Measurements from ENCODE around the gene AFAP1.

Gene AFAP1

GRCh38 chr4:7714176-7714575, 225.5 kb downstream of the AFAP1 start:
- DNase-seq (ENCODE audit: low read depth): no peak
- no peak for TF ChIP-seq CTCF (IDR thresholded peaks at IDR 0.05; ENCODE audit: control insufficient read depth, extremely low read depth, insufficient read depth)
- no peak overlapping the region for H3K4me3 ChIP-seq (ENCODE audit: low read depth, low read length)

GRCh38 chr4:7713757-7714156, 225.9 kb downstream of the AFAP1 start:
- DNase-seq (ENCODE audit: low read depth): no peak
- no peak for TF ChIP-seq CTCF (IDR thresholded peaks at IDR 0.05; ENCODE audit: control insufficient read depth, extremely low read depth, insufficient read depth)

GRCh38 chr4:7712021-7712671, 227.5 kb downstream of the AFAP1 start:
- no peak for TF ChIP-seq CTCF (IDR thresholded peaks at IDR 0.05; ENCODE audit: control insufficient read depth, extremely low read depth, insufficient read depth)
- H3K4me3 ChIP-seq (ENCODE audit: low read depth, low read length): no peak overlapping the region
- DNase-seq (ENCODE audit: low read depth): no peak

More at GRCh38 chr4:7713757-7714156, 225.9 kb downstream of the AFAP1 start:
- H3K4me3 ChIP-seq (ENCODE audit: low read depth, low read length): no peak overlapping the region

- no peak overlapping the region for H3K4me3 ChIP-seq (ENCODE audit: low read depth, low read length)
- DNase-seq (ENCODE audit: low read depth): no peak
- no peak for TF ChIP-seq CTCF (IDR thresholded peaks at IDR 0.05; ENCODE audit: control insufficient read depth, extremely low read depth, insufficient read depth)
These were observed 228.2 kb downstream of the AFAP1 start for GRCh38 chr4:7711307-7711963.

- DNase-seq (ENCODE audit: low read depth): no peak
- no peak overlapping the region for H3K4me3 ChIP-seq (ENCODE audit: low read depth, low read length)
- no peak for TF ChIP-seq CTCF (IDR thresholded peaks at IDR 0.05; ENCODE audit: control insufficient read depth, extremely low read depth, insufficient read depth)
These were observed 228.9 kb downstream of the AFAP1 start for GRCh38 chr4:7710576-7711306.

GRCh38 chr4:7710126-7710525, 229.5 kb downstream of the AFAP1 start:
- DNase-seq (ENCODE audit: low read depth): no peak
- H3K4me3 ChIP-seq (ENCODE audit: low read depth, low read length): no peak overlapping the region
- TF ChIP-seq CTCF (IDR thresholded peaks at IDR 0.05; ENCODE audit: control insufficient read depth, extremely low read depth, insufficient read depth): no peak

Data from LNCaP clone FGC (cell line).